ENCODE data around the gene PALB2.

DNA sequence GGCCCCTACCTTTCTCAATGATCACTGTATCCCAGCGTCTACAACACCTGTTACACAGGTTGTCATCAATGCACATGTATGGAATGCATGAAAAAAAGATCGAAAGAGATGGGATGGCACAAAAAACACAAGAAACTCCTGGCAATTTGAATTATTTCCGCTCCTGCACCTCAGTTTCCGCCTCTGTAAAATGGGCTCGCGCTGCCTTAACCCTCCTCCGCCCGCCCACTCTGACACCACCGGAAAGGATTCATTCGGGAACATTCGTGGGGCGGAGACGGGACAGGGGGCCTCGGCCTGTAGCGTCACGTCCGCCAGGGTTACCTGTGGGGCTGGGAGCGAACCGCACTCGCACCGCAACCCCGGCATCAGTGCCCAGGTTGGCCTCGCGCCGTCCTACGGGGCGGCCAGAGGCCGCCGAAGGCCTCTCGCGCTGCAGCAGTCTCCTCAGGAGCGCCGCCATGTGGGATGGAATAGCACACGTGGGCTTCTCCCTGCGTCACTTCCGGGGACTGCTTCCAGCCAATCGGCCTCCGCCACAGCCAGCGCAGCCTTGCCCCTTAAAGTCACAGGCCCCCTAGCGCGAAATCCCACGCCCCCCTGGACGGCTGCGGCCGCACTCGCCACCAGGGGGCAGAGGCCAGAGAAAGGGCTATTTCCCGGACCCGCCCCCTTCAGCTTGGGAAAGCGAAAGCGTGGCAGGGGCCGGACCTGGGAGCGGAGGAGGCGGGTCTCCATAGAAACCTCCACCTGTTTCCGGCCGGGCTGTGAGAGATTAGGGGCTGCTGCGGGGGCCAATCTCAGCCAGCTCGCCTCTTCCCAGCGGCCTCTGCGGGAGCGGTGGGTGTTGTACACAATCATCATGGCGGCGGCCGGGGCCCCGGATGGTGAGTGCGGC is 84.0 kb downstream of the PALB2 start, which contains the start of the genes EARS2 and UBFD1:
- TF ChIP-seq, protein P1, sequence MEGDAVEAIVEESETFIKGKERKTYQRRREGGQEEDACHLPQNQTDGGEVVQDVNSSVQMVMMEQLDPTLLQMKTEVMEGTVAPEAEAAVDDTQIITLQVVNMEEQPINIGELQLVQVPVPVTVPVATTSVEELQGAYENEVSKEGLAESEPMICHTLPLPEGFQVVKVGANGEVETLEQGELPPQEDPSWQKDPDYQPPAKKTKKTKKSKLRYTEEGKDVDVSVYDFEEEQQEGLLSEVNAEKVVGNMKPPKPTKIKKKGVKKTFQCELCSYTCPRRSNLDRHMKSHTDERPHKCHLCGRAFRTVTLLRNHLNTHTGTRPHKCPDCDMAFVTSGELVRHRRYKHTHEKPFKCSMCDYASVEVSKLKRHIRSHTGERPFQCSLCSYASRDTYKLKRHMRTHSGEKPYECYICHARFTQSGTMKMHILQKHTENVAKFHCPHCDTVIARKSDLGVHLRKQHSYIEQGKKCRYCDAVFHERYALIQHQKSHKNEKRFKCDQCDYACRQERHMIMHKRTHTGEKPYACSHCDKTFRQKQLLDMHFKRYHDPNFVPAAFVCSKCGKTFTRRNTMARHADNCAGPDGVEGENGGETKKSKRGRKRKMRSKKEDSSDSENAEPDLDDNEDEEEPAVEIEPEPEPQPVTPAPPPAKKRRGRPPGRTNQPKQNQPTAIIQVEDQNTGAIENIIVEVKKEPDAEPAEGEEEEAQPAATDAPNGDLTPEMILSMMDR (IDR thresholded peaks at IDR 0.05): peak; percentile 90 to 97 (median 95)
- peak; percentile 71 to 77 (median 74) for TF ChIP-seq POLR2AphosphoS5 (IDR thresholded peaks at IDR 0.05)

All from breast epithelium (tissue), 3 donors.